GM20431 (cell line): ENCODE measurements around the gene MAP3K9.
"Not testable (repeated sequence)": the region's sequence is repeated elsewhere in the genome, so short reads cannot be mapped to it uniquely, and the experiment has no call there.

ENCODE experiments used
- in situ Hi-C: fragments of 300-500 bp; cut with MseI, MboI; formaldehyde crosslinking; loops from one replicate; pipeline ENCODE4 v1.15.0; 2020; ENCODE audit warnings: low sequenced_read_pairs; ENCODE audit not compliant: unreplicated experiment

Gene MAP3K9

GRCh38 chr14:70809225-70810219 lies at the start of gene MAP3K9:
MAP3K9 (minus strand) TSS chr14:70809513; CDS start chr14:70809171, 342 bp downstream.
- in situ Hi-C loops, result loop anchor here (25.0 kb wide), 2 partner anchors 153 to 197 kb away; partner anchors contain the start of gene MED6

GRCh38 chr14:70858641-70859040 lies 49.3 kb upstream of the MAP3K9 start:
- in situ Hi-C loops, result no loop called here

- in situ Hi-C loops, result no loop called here
These were observed 48.2 kb upstream of the MAP3K9 start for GRCh38 chr14:70857496-70857890.

GRCh38 chr14:70856851-70857495 lies 47.7 kb upstream of the MAP3K9 start:
- in situ Hi-C loops, result no loop called here

GRCh38 chr14:70855486-70855885 lies 46.2 kb upstream of the MAP3K9 start:
- in situ Hi-C loops, result no loop called here

- in situ Hi-C loops, result not testable (repeated sequence)
These were observed 44.3 kb upstream of the MAP3K9 start for GRCh38 chr14:70853658-70854057.

GRCh38 chr14:70847406-70848090 lies 38.2 kb upstream of the MAP3K9 start:
- in situ Hi-C loops, result no loop called here

- in situ Hi-C loops, result no loop called here
These were observed 36.3 kb upstream of the MAP3K9 start for GRCh38 chr14:70845601-70846000.

GRCh38 chr14:70842851-70843462 lies 33.6 kb upstream of the MAP3K9 start:
- in situ Hi-C loops, result no loop called here

- in situ Hi-C loops, result no loop called here
These were observed 28.8 kb upstream of the MAP3K9 start for GRCh38 chr14:70838076-70838475.

GRCh38 chr14:70836946-70837345 lies 27.6 kb upstream of the MAP3K9 start:
- in situ Hi-C loops, result no loop called here

- in situ Hi-C loops, result no loop called here
These were observed 24.6 kb upstream of the MAP3K9 start for GRCh38 chr14:70833884-70834283.

GRCh38 chr14:70832561-70833305 lies 23.4 kb upstream of the MAP3K9 start:
- in situ Hi-C loops, result no loop called here

GRCh38 chr14:70830998-70831781 lies 21.9 kb upstream of the MAP3K9 start:
- in situ Hi-C loops, result no loop called here

GRCh38 chr14:70828188-70828587 lies 18.9 kb upstream of the MAP3K9 start:
- in situ Hi-C loops, result no loop called here

GRCh38 chr14:70827752-70828151 lies 18.4 kb upstream of the MAP3K9 start:
- in situ Hi-C loops, result no loop called here

GRCh38 chr14:70827347-70827746 lies 18.0 kb upstream of the MAP3K9 start:
- in situ Hi-C loops, result no loop called here

GRCh38 chr14:70823281-70823680 lies 14.0 kb upstream of the MAP3K9 start:
- in situ Hi-C loops, result loop anchor here (25.0 kb wide), 2 partner anchors 139 to 211 kb away; partner anchors contain the start of gene MED6
